Cardiac fibroblast (primary cell): ENCODE results near the gene ZNRF4.
"Not testable (repeated sequence)": the region's sequence is repeated elsewhere in the genome, so short reads cannot be mapped to it uniquely, and the experiment has no call there.

ENCODE experiments used
- DNase-seq, 2 donors: peaks; one replicate each; pipeline versions ENCODE4 v3.0.0 to v3.0.0-alpha.2; 2010; ENCODE audit warnings: low read depth in 2 of 2
- H3K4me3 ChIP-seq, 2 donors: replicated peaks in 1 of 2; 1 replicate in 1 of 2; 2 replicates in 1 of 2; pipeline ENCODE4 v1.5.1; 2011; ENCODE audit warnings: low read depth in 2 of 2, low read length in 2 of 2, mild to moderate bottlenecking in 2 of 2, moderate library complexity in 1 of 2
- CTCF ChIP-seq: IDR thresholded peaks from one replicate; pipeline ENCODE4 v1.5.1; 2011; ENCODE audit warnings: low read depth, mild to moderate bottlenecking, low read length, inconsistent platforms

ZNRF4 gene

DNA sequence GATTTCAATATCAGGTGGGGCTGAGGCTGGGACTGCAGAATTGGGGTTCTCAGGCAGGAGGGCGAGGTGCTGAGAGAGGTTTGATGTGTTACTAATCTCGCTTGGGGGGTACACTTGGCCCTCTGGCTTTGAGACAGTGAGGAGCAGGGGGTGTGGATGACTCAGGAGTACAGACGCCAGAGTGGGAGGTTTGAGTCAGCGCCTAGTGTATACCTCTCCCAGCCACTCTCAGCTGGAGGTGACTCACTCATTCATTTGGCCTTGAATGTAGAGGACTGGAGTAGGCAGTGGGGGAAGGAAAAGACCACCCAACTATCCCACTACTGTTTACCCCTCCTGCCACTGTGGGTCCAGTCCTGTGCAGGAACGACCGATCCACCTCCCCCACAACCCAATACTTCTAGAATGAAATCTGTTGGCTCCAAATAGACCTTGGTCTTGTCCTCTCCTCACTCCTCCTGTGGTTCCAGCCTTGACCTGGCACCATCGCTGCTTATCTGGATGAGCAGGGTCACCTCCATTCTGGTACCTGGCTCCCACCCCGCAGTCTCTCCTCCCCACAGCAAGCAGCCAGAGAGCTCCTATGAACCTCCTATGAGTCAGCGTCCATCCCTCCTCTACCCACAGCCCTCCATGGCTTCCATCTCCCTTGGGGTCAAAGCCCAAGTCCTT is 20.1 kb upstream of the ZNRF4 start:
- peak; percentile 37 to 85 for DNase-seq
- H3K4me3 ChIP-seq: no peak overlapping the region
- TF ChIP-seq CTCF: no peak

DNA sequence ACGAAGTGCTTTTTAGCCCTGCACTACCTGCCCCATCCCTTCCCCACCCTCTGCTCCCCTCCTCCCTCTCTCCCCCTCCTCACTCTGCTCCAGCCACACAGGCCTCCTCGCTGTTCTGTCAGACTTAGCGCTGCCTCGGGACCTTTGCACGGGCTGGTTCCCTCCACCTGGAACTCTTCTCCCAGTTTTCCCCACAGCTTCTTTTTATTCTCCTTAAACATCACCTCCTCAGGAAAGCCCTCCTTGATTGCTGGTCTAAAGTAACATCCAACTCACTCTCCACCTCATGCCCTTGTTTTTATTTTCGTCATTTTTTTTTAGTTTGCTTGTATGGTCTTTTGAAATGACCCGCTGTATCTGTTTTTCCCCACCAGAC is 19.6 kb upstream of the ZNRF4 start:
- TF ChIP-seq CTCF: no peak
- no peak for DNase-seq
- no peak overlapping the region for H3K4me3 ChIP-seq

DNA sequence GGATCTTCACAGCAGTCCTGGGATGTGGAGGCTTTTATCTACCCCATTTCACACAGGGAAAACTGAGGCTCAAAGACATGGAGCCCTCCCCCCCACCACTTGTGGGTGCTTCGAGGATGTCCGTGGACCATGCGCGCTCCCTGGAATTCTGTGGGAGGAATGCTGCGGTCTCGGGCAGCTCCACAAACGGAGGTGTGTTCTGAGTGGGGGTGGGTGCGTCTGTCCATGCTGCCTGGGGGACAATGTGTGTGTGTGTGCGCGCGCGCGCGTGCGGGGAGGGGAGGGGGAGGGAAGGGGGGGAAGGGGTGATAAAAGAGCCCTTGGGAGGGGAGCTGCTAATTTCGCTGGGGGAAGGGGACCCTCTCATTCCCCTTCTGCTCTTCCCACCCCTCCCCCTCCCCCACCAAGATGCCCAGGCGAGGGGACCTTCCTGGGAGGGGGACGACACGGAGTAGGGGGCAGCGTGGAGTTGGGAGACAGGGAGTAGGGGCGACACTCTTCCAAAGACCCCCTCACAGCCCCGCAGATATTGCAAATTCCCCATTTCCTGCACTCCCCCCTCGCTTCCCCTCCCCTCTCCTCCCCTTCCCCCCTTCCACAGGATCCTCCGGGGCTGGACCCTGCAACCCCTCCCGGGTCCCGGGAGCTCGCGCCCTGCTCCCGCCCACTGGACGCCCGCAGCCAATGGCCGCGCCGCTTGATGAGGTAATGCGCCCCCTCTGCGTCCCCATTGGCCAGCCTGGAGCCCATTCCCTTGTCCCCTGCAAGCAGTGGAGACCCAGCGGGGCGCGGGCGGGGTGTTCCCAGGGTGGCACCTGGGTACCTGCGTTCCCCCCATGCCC is 18.9 kb upstream of the ZNRF4 start:
- H3K4me3 ChIP-seq: peak overlapping the region in 1 of 2 donors; percentile 23
- no peak for TF ChIP-seq CTCF
- peak; percentile 14 to 41 for DNase-seq

DNA sequence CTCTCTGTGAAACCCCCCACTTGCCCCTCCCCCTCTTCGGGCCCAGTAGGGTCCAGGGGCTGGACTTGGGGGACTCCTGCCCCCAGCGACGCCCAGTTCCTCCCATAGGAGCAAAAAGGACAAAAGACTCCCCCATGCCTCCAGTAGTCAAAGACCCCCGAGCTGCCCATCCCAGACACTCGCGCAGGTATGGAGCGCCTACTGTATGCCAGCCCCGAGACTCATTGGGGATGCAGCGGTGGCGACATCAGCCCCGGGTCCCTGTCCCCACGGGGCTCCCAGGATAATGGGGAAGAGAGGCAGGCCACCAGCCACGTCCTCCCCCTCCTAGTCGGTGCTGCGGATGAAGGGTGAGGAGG is 18.3 kb upstream of the ZNRF4 start:
- peak overlapping the region in 1 of 2 donors; percentile 5 for H3K4me3 ChIP-seq
- no peak for DNase-seq
- no peak for TF ChIP-seq CTCF

- DNase-seq, H3K4me3 ChIP-seq: not testable (repeated sequence)
Observed at GRCh38 chr19:5438756-5439155, 16.5 kb upstream of the ZNRF4 start.

- no peak overlapping the region for H3K4me3 ChIP-seq
- DNase-seq: no peak
- no peak for TF ChIP-seq CTCF
Observed at GRCh38 chr19:5439452-5439851, 15.8 kb upstream of the ZNRF4 start.

DNA sequence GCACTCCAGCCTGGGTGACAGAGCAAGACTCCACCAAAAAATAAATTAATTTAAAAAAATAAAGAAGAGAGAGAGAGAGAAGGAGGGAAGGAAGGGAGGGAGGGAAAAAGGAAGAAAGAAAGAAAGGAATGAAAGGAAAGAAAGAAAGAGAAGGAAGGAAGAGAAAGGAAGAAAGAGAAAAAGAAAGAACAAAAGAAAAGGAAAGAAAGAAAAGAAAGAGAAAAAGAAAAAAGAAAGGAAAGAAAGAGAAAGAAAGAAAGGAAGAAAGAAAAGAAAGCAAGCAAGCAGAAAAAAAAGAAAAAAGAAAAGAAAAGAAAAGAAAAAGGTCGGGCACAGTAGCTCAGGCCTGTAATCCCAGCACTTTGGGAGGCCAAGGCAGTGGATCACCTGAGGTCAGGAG is 14.9 kb upstream of the ZNRF4 start:
- DNase-seq: no peak
- no peak overlapping the region for H3K4me3 ChIP-seq
- TF ChIP-seq CTCF: no peak
